Mesendoderm (in vitro differentiated cells): ENCODE data around the gene TGM6.

Source experiments
- DNase-seq: peaks from one replicate; pipeline ENCODE4 v3.0.0; 2013
- H2AK5ac ChIP-seq: 2 replicates; pipeline ENCODE4 v1.6.1; 2013; ENCODE audit warnings: low read length, inconsistent platforms
- H2BK120ac ChIP-seq: 2 replicates; pipeline ENCODE4 v1.6.1; 2013; ENCODE audit warnings: low read depth, mild to moderate bottlenecking, low read length, moderate library complexity, mixed read lengths
- H2BK15ac ChIP-seq: replicated peaks from 2 replicates; pipeline ENCODE4 v1.6.1; 2013; ENCODE audit warnings: low read depth, mild to moderate bottlenecking, moderate library complexity
- H2BK5ac ChIP-seq: 2 replicates; pipeline ENCODE4 v1.6.1; 2013; ENCODE audit warnings: low read length, inconsistent platforms
- H3K18ac ChIP-seq: 2 replicates; pipeline ENCODE4 v1.6.1; 2013; ENCODE audit warnings: mild to moderate bottlenecking, low read length, mixed read lengths
- H3K23ac ChIP-seq: one replicate; pipeline ENCODE4 v1.6.1; 2013; ENCODE audit warnings: low read length
- H3K27ac ChIP-seq: 2 replicates; pipeline ENCODE4 v1.5.1; 2013; ENCODE audit warnings: low read depth, mild to moderate bottlenecking, inconsistent platforms, low read length, moderate library complexity
- H3K27me3 ChIP-seq: 2 replicates; pipeline ENCODE4 v1.6.1; 2013; ENCODE audit warnings: low read length, control low read depth, mild to moderate bottlenecking, inconsistent platforms; ENCODE audit not compliant: insufficient read depth, poor library complexity
- H3K36me3 ChIP-seq: 2 replicates; pipeline ENCODE4 v1.6.1; 2013; ENCODE audit warnings: low read length, inconsistent platforms; ENCODE audit not compliant: control insufficient read depth, insufficient read depth
- H3K4ac ChIP-seq: one replicate; pipeline ENCODE4 v1.6.1; 2013; ENCODE audit warnings: low read depth, mild to moderate bottlenecking, low read length, moderate library complexity
- H3K4me1 ChIP-seq: 2 replicates; pipeline ENCODE4 v1.6.1; 2013; ENCODE audit warnings: low read depth, low read length, inconsistent platforms; ENCODE audit not compliant: control insufficient read depth
- H3K4me2 ChIP-seq: 2 replicates; pipeline ENCODE4 v1.6.1; 2013; ENCODE audit warnings: low read length
- H3K4me3 ChIP-seq: 2 replicates; pipeline ENCODE4 v1.5.1; 2013; ENCODE audit warnings: mild to moderate bottlenecking, low read length
- H3K56ac ChIP-seq: one replicate; pipeline ENCODE4 v1.6.1; 2013; ENCODE audit warnings: low read length
- H3K79me1 ChIP-seq: 2 replicates; pipeline ENCODE4 v1.6.1; 2013; ENCODE audit warnings: low read length, inconsistent platforms
- H3K79me2 ChIP-seq: 2 replicates; pipeline ENCODE4 v1.6.1; 2013; ENCODE audit warnings: mild to moderate bottlenecking, low read length; ENCODE audit not compliant: control insufficient read depth, insufficient read depth
- H3K9ac ChIP-seq: 2 replicates; pipeline ENCODE4 v1.6.1; 2013; ENCODE audit warnings: low read length, inconsistent platforms
- H4K5ac ChIP-seq: one replicate; pipeline ENCODE4 v1.6.1; 2013; ENCODE audit warnings: low read length
- H4K8ac ChIP-seq: one replicate; pipeline ENCODE4 v1.6.1; 2013; ENCODE audit warnings: low read depth, mild to moderate bottlenecking, control low read depth, low read length, moderate library complexity
- WGBS: extraction: QIAGEN DNeasy Blood & Tissue Kit; methylation state at CpG from one replicate; pipeline ENCODE4 v1.1.7; 2013; ENCODE audit warnings: low lambda C conversion rate, missing lambda C conversion rate; ENCODE audit not compliant: insufficient coverage; ENCODE audit errors: extremely low coverage; 5-methylcytosine and 5-hydroxymethylcytosine counted together

The TGM6 gene

GRCh38 chr20:2446845-2447244 lies 66.1 kb downstream of the TGM6 start:
- Histone ChIP-seq H2BK5ac (no peak overlapping the region), H3K18ac (no peak overlapping the region), H2BK15ac (no peak overlapping the region), H3K4me1 (no peaks in the 10 kb centered on the region), H3K56ac (no peak overlapping the region), H3K9ac (no peak overlapping the region), H3K79me1 (no peaks in the 10 kb centered on the region), H2AK5ac (no peak overlapping the region), H4K5ac (no peak overlapping the region), H3K23ac (no peak overlapping the region), H3K36me3 (no peaks in the 10 kb centered on the region), H2BK120ac (no peak overlapping the region), H3K4me3 (no peak overlapping the region), H3K4me2 (no peak overlapping the region), H4K8ac (no peak overlapping the region), H3K27ac (no peak overlapping the region), H3K27me3 (no peaks in the 10 kb centered on the region), H3K4ac (no peak overlapping the region), H3K79me2 (no peaks in the 10 kb centered on the region)
- no CpG with 5 or more reads among the region's 4 CpGs for WGBS
- peak; percentile 70 for DNase-seq

DNA sequence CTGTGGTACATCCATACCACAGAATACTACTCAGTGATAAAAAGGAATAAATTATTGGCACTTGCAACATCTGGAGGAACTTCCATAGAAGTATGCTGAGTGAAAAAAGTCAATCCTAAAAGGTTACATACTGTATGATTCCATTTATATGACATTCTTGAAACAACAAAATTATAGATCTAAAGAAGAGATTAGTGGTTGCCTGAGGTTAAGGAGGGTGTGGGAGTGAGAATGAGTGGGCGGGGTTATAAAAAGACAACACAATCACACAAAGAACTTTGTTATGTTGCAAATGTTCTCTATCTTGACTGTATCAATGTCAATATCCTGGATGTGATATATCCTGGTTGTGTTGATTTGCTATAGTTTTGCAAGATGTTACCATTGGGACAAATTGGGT lies 68.7 kb downstream of the TGM6 start:
- H2BK15ac ChIP-seq, result no peak overlapping the region
- no peak overlapping the region for H3K18ac ChIP-seq
- H3K23ac ChIP-seq, result no peak overlapping the region
- DNase-seq, result no peak
- no peak overlapping the region for H2BK120ac ChIP-seq
- H4K8ac ChIP-seq, result no peak overlapping the region
- no peaks in the 10 kb centered on the region for H3K36me3 ChIP-seq
- no peaks in the 10 kb centered on the region for H3K27me3 ChIP-seq
- no peak overlapping the region for H3K4me2 ChIP-seq
- H3K56ac ChIP-seq, result no peak overlapping the region
- H4K5ac ChIP-seq, result no peak overlapping the region
- no peaks in the 10 kb centered on the region for H3K79me1 ChIP-seq
- no peak overlapping the region for H2AK5ac ChIP-seq
- no peak overlapping the region for H3K27ac ChIP-seq
- H3K4me3 ChIP-seq, result no peak overlapping the region
- no CpG with 5 or more reads among the region's 1 CpG for WGBS
- H3K9ac ChIP-seq, result no peak overlapping the region
- H3K79me2 ChIP-seq, result no peaks in the 10 kb centered on the region
- no peak overlapping the region for H2BK5ac ChIP-seq
- no peaks in the 10 kb centered on the region for H3K4me1 ChIP-seq
- no peak overlapping the region for H3K4ac ChIP-seq

GRCh38 chr20:2451422-2451821 lies 70.7 kb downstream of the TGM6 start:
- Histone ChIP-seq H2AK5ac (no peak overlapping the region), H2BK120ac (no peak overlapping the region), H3K27ac (no peak overlapping the region), H3K36me3 (no peaks in the 10 kb centered on the region), H3K79me2 (no peaks in the 10 kb centered on the region), H3K18ac (no peak overlapping the region), H4K8ac (no peak overlapping the region), H3K79me1 (no peaks in the 10 kb centered on the region), H3K4me1 (no peaks in the 10 kb centered on the region), H4K5ac (no peak overlapping the region), H3K4ac (no peak overlapping the region), H3K4me3 (no peak overlapping the region), H2BK5ac (no peak overlapping the region), H3K56ac (no peak overlapping the region), H3K9ac (no peak overlapping the region), H3K23ac (no peak overlapping the region), H3K4me2 (no peak overlapping the region), H3K27me3 (no peaks in the 10 kb centered on the region), H2BK15ac (no peak overlapping the region)
- DNase-seq, result no peak
- no CpG with 5 or more reads among the region's 5 CpGs for WGBS

DNA sequence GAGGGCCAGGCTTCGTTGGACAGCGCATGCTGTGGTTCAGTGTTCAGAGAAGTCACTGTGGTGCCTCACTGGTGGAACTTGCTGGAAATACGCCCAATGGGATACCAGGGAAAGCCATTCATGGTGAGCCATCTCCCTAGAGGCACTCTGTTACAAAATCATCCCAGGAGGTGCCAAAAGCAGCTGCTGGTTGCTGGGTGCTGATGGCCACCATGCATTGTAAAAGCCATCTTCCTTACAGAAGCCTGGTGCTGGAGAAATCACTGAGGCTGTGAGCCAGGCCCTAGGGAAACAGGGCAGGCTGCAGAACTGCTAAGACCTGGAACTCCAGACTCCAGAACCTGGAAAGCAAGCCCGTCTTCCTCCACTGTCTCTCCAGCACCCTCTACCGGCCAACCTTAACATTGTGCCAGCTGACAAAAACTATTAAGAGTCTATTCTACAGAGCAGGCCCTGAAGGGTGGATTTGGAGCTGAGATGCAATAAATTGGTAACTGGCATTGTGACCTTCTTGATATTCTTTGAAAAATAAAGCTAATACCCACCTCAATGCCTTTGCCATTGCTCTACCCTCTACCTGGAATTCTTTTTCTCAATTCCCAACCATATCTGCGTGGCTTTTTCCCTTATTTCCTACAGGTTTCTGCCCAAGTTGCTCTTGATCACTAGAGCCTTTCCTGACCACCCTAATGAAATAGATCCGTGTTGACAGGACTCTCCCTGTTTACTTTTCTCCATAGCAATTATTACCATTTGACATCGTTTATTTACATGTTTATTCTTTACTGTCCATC lies 71.4 kb downstream of the TGM6 start:
- H3K4me2 ChIP-seq, result no peak overlapping the region
- H3K27ac ChIP-seq, result no peak overlapping the region
- H3K27me3 ChIP-seq, result no peaks in the 10 kb centered on the region
- peak; percentile 83 for DNase-seq
- no peaks in the 10 kb centered on the region for H3K79me2 ChIP-seq
- no peak overlapping the region for H2BK120ac ChIP-seq
- no peak overlapping the region for H4K8ac ChIP-seq
- no peak overlapping the region for H3K18ac ChIP-seq
- H2AK5ac ChIP-seq, result no peak overlapping the region
- H3K79me1 ChIP-seq, result no peaks in the 10 kb centered on the region
- H3K4me1 ChIP-seq, result no peaks in the 10 kb centered on the region
- no peaks in the 10 kb centered on the region for H3K36me3 ChIP-seq
- H3K9ac ChIP-seq, result no peak overlapping the region
- no peak overlapping the region for H3K4ac ChIP-seq
- no peak overlapping the region for H3K56ac ChIP-seq
- no peak overlapping the region for H3K23ac ChIP-seq
- no peak overlapping the region for H2BK5ac ChIP-seq
- H3K4me3 ChIP-seq, result no peak overlapping the region
- no CpG with 5 or more reads among the region's 8 CpGs for WGBS
- H2BK15ac ChIP-seq, result no peak overlapping the region
- no peak overlapping the region for H4K5ac ChIP-seq

DNA sequence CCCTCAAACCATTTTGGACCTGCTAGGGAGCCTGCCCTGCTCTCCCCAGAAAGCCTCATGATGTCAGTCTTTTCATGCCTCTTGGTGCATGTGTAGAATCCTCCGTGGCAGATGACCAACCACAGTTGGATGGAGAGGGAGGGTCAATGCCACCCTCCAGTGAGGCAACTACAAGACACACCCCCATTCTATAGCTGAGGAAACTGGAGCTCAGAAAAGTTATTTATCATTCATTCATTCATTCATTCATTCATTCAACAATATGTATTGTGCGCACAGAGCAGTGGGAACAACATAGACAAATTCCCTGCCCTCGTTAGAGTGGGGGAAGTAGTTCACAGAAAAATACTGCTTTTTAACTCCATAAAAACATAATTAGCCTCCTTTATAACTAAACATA lies 73.1 kb downstream of the TGM6 start:
- WGBS, result no CpG with 5 or more reads among the region's 3 CpGs
- no peaks in the 10 kb centered on the region for H3K27me3 ChIP-seq
- H2BK15ac ChIP-seq, result no peak overlapping the region
- no peaks in the 10 kb centered on the region for H3K36me3 ChIP-seq
- no peak overlapping the region for H3K4ac ChIP-seq
- H3K4me2 ChIP-seq, result no peak overlapping the region
- DNase-seq, result no peak
- no peak overlapping the region for H3K9ac ChIP-seq
- no peak overlapping the region for H3K56ac ChIP-seq
- no peaks in the 10 kb centered on the region for H3K4me1 ChIP-seq
- no peak overlapping the region for H2BK120ac ChIP-seq
- H3K4me3 ChIP-seq, result no peak overlapping the region
- no peak overlapping the region for H3K27ac ChIP-seq
- H2AK5ac ChIP-seq, result no peak overlapping the region
- no peak overlapping the region for H3K23ac ChIP-seq
- no peak overlapping the region for H4K8ac ChIP-seq
- H3K79me1 ChIP-seq, result no peaks in the 10 kb centered on the region
- H3K79me2 ChIP-seq, result no peaks in the 10 kb centered on the region
- H3K18ac ChIP-seq, result no peak overlapping the region
- H4K5ac ChIP-seq, result no peak overlapping the region
- H2BK5ac ChIP-seq, result no peak overlapping the region
